Activated CD4-positive, CD25-positive, alpha-beta regulatory T cell (primary cell): ENCODE results near the gene MXRA5.
"Not testable (repeated sequence)": the region's sequence is repeated elsewhere in the genome, so short reads cannot be mapped to it uniquely, and the experiment has no call there.

ENCODE experiments used
- DNase-seq, 4 experiments: peaks; one replicate each; lab custom pipeline; 2025; lab: John Stamatoyannopoulos, UW

MXRA5 gene

GRCh38 chrX:3343569-3343968 lies 2.9 kb downstream of the MXRA5 start:
- not testable (repeated sequence) for DNase-seq

DNA sequence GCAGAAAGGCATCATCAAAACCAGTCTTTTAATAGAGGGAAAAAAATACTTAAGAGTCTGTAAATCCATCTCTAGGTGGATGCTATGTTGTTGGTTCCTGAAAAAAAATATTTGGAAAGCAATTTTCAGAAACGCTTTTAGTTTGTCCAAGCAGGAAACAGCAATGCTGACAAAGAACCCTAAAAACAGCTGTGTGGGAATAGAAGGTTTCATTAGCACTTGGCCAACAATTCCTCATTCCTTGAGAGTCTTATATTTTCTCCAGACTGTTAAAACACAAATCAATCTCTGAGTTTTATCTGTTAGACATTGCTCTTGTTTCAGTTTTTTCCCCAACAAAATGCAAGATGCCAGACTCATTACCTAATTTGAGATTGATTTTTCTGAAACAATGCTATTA lies 6.4 kb downstream of the MXRA5 start:
- DNase-seq, result no peak

DNA sequence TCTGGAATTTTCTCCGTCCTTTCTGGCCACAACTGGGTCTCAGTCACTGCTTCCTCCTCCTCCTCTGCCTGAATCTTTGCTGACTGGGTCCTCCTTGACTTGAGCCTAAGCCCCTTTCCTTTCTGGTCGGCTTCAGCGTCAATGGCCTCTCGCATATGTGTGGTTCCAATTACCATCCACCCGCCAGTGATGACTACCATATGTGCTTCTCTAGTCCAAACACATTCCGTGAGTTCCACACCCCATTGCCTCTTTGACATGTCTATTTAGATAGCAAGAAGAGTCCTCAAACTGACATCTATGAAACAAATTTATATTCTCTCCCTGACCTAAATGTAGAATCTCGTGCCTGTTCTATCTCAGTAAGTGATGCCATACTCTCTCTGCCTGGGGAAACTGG lies 19.8 kb downstream of the MXRA5 start:
- DNase-seq, result no peak

GRCh38 chrX:3320471-3321046 lies 25.9 kb downstream of the MXRA5 start:
- DNase-seq, result no peak

DNA sequence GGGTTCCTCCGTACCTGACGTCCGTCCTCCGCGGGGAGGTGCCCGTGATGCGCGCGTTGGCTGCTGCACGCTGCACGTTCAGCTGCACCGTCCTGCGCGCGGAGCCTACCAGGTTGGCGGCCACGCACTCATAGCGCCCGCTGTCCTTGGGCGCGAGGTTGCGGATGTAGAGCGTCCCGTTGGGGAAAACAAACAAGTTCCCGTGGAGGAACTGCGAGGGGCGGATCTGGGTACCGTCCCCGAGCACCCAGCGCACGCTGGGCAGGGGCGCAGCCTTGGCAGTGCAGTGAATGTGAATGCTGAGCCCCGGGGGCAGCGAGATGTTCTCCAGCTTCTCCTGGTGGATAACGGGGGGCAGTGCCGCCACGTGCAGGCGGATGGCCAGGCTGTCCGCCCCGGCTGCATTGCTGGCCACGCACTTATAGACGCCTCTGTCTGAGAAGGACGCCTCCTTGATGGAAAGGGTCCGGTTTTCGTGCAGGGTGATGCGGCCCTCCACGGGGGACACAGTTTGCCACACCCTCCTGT lies 29.2 kb downstream of the MXRA5 start:
- DNase-seq, result no peak

- no peak for DNase-seq
These were observed 34.3 kb downstream of the MXRA5 start for GRCh38 chrX:3312109-3312508.

DNA sequence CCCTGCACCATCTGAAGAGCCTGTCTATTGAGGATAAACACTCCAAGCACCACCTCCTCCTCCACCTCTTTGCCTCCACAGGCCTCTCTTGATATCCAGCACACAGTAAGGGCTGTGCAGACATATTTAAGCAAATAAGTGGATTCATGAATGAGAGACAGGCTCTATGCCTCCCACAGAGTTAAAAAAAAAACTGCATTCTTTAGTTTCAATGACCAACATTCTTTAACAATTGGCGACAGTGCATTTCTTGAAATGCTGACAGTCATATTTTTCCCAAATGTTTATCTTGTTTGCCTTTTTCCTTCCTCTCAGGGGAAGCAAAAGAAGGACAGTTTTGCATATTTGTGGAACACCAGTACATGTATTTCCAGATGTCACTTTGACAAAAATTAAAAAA lies 38.6 kb downstream of the MXRA5 start:
- no peak for DNase-seq

GRCh38 chrX:3299636-3300035 lies 46.8 kb downstream of the MXRA5 start:
- DNase-seq, result no peak

GRCh38 chrX:3295731-3296130 lies 50.7 kb downstream of the MXRA5 start:
- DNase-seq, result no peak

DNA sequence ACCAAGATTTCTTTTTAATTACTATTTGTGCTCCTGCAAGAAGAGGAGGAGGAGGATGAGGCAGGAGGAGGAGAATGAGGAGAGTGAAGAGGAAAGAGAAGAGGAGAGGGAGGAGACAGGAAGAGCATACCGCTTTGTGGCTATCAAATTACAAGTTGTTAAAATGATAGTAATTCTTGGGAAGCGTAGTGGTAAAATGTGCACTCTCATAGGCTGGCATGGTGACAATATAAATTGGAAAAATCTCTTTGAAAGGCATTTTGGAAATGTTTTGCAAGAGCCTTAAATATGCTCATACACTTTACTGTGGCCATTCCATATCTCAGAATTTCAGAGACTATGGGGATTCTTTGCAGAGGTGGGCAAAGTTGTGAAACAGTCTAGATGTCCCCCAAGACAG lies 53.2 kb downstream of the MXRA5 start:
- no peak for DNase-seq

DNA sequence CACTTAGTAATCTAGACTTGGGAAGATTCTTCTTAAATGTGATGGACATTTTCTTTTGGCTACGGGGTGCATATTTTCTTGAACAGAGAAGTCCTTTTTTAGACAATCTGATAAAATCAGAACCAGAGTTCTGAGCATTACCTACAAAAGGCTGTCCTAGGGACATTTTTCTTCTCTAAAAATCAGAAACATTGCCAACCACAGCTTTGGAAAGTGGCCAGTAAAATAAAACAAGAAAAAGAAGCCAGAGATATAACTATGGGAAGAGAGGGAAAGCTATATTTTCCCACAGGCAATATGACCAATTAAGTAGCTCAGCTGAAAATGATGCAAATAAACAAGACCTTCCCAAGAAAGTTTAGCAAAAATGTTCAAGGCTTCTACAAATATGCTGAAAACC lies 55.9 kb downstream of the MXRA5 start:
- no peak for DNase-seq

DNA sequence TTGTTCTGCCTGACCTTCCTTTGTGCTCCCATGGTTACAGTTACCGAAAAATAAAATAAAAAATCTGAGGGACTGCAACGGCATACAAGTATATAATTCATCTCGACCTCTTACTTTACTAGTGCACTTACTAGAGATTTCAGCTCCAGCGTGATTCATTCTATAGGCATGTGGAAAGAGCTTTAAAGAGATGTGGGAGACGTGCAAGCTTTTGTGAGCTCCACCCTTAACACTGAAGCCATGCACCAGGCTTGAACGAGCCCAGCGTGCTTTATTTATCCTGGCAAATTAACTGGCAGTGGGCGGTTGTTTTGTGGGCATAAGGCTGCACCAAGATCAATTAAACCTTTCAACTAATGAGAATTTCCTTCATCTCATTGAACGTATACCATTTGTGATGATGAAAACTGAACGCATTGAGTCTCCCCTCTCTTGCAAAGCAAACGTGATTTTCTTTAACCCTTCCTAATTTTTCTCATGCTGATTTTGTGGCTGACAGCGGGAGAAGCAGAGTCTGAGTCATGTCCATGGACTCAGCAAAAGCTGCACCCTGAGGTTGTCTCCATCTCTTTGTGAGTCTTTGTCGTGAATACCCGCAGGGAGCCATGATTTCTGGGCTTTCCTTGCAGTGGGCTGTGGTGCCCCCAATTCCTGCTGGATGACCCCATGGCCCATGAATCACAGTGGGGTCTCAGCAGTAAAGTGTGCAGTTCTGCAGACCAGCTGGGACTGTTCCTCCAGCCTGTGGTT lies 60.1 kb downstream of the MXRA5 start:
- no peak for DNase-seq

- no peak for DNase-seq
These were observed 65.7 kb downstream of the MXRA5 start for GRCh38 chrX:3280706-3281105.

GRCh38 chrX:3273668-3274067 lies 72.8 kb downstream of the MXRA5 start:
- DNase-seq, result not testable (repeated sequence)

DNA sequence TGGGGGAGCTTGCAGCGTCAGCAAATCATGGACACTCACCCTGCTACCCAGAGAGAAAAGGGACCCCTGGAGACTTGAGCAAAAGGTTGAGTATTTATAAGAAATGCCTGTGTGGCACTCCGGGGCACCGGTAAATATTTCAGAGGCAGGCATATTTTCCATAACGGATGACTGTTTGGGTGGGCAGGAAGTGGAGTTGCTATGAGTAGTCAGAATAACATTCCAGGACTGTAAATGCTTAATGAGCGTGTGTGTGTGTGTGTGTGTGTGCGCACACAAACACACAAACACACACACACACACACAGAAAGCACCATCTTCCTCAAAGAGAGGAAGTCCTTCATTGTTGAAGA lies 74.6 kb downstream of the MXRA5 start:
- DNase-seq, result no peak

- no peak for DNase-seq
These were observed 75.1 kb downstream of the MXRA5 start for GRCh38 chrX:3271183-3271833.

DNA sequence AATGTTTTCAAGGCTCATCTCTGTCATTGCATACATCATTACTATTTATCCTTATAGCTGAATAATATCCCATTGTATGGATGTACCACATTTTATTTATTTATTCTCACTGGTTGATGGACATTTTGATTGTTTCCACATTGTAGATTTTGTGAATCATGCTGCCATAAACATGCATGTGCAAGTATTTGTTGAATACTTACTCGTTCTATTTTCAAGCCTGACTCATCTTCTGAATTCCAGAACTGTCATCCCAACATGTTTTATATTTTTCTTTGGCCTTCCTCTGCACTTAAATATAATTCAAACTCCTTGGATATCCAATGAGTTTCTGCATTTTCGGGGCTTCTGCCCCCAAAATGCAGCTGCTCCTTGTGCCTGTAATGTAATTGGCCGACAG lies 77.6 kb downstream of the MXRA5 start:
- no peak for DNase-seq

DNA sequence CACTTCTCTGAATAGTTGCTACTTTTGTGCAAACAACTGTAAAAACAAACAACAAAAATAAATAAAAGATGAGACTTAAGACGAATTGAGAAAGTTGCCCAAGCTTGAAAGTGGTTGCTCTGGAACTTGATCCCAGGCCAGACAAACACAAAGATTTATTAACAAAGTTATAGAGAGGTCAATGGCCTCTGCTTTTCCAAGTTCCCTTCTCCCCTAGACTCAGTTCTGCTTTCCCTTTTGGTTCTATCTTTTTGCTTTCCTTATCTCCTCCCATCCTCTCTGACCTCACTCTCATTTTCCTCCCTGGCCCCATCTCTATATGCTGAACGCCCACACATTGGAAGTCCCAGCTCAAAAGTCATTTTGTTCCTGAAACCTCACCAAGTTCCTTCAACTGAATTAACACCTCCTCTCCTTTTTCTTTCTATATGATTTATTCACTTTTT lies 82.7 kb downstream of the MXRA5 start:
- no peak for DNase-seq

- DNase-seq, result no peak
These were observed 83.6 kb downstream of the MXRA5 start for GRCh38 chrX:3262901-3263300.
